Rectal smooth muscle tissue (tissue), 1 donor: ENCODE results near the gene SHLD2.
"Not testable (repeated sequence)": the region's sequence is repeated elsewhere in the genome, so short reads cannot be mapped to it uniquely, and the experiment has no call there.

Source experiments
- H3K27ac ChIP-seq: one replicate; pipeline ENCODE4 v1.7.0; 2013; ENCODE audit warnings: low read depth, low read length, inconsistent platforms
- H3K27me3 ChIP-seq: one replicate; pipeline ENCODE4 v1.7.0; 2013; ENCODE audit warnings: low read length; ENCODE audit not compliant: control insufficient read depth, insufficient read depth
- H3K36me3 ChIP-seq: one replicate; pipeline ENCODE4 v1.7.0; 2013; ENCODE audit warnings: low read length; ENCODE audit not compliant: control insufficient read depth, insufficient read depth
- H3K4me1 ChIP-seq: one replicate; pipeline ENCODE4 v1.7.0; 2013; ENCODE audit warnings: low read length; ENCODE audit not compliant: control insufficient read depth, insufficient read depth
- H3K4me3 ChIP-seq: one replicate; pipeline ENCODE4 v1.7.0; 2013; ENCODE audit warnings: low read length
- H3K9ac ChIP-seq: one replicate; pipeline ENCODE4 v1.7.0; 2013; ENCODE audit warnings: low read length

The SHLD2 gene

DNA sequence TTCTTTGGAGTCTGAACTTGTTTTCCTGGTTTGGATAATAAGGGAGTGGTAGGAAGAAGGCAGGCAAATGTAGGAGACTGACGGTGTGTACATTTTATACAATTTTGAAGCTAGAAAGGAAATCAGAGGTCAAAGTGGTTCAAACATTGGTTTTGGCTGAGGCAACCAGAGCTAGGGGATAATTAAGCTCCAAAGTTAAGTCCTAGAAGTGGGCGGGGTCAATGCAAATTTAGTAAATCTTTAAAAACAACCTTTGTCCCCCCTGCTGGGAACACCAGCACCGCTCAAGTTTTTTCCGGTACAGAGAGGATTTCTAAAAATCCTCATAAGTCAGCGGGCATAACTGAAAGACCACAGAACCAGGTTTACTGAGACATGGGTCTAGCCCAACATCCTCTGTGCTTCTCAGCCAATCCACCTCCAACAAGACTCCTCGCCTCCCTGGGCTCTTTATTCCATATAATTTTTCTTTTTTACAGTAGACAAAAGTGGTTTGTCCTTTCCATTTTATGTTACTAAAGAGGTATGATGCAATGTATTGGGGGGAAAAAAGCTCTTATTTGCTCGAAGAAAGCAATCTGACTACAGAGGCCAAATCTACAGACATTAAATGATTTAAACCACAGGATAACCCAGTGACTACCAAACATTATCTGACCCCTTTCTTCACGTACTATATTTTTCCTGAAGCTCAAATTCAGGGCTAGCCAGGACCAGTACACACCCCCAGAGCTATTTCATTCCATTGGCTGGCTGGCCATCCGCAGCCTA, 2.0 kb upstream of the SHLD2 start:
- Histone ChIP-seq H3K9ac (peak overlapping the region; percentile 24), H3K27me3 (no peaks in the 10 kb centered on the region), H3K4me1 (no peaks in the 10 kb centered on the region), H3K4me3 (peak overlapping the region; percentile 94), H3K36me3 (no peaks in the 10 kb centered on the region), H3K27ac (peak overlapping the region; percentile 58)

DNA sequence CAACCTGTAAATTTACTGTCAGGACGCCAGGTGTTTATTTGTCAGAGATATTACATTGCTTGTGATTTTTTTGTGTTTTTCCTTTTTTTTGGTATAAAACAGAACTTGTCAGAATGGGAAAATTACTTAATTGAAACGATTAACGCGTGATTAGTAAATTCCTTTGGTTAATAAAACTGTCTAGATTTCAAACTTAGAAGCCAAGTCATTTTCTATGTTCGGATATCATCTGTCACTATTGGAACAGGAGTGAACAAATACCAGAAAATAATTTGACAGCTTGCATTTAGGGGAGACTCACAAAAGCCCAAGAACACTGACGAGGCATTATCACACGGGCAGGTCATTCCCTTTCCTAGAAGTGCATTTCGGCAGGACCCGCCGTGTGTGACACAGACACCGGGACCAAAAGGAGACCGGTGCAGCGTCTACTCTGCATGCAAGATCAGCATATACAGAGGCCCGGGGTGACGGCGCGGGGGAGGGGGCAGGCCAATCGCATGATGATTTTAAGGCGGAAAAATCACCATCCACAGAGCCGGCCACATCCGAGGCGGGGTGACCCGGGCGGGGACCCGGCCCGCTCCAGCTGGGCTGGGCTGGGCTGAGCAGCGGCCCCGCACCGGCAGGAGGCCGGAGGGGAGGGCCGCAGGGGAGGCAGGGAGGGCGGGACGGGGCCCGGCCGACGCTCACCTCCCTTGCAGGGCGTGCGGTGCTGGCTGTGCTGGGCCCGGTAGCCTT, 1.2 kb upstream of the SHLD2 start:
- no peaks in the 10 kb centered on the region for H3K4me1 ChIP-seq
- H3K27ac ChIP-seq, result peak overlapping the region; percentile 94
- H3K36me3 ChIP-seq, result no peaks in the 10 kb centered on the region
- no peaks in the 10 kb centered on the region for H3K27me3 ChIP-seq
- peak overlapping the region; percentile 24 for H3K9ac ChIP-seq
- peak overlapping the region; percentile 94 for H3K4me3 ChIP-seq

DNA sequence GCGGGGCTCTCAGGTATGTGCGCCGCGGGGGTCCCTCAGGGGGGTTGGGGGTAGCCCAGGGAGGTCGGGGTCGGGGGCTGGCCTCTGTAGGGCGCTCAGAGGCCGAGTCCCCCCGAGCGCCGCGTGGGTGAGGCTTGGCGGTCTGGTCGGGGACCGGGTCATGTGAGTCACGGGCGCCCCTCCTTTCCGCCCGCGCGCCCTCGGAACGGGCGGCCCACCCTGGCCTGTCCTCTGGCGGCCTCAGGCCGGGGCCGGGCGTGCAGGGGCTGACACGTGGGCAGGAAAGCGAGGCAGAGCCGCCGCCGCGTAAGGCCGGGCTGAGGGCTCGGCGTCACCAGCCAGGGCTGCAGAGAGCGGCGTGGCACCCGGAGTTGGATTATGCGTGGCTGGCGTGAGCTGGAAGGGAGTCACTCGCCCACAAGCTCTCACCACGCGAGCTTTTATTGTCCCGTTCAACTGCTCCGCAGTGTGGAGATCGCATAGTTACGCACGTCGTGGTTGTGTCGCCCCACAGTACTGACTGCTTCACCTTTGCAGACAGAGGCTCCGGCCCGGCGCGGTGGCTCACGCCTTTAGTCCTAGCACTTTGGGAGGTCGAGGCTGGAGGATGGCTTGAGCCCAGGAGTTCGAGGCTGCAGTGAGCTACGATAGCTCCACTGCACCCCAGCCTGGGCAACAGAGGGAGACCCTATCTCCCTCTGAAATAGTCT, 385 bp downstream of the SHLD2 start:
- Histone ChIP-seq H3K36me3 (no peaks in the 10 kb centered on the region), H3K9ac (peak overlapping the region; percentile 88), H3K27me3 (no peaks in the 10 kb centered on the region), H3K4me1 (no peaks in the 10 kb centered on the region), H3K27ac (peak overlapping the region; percentile 95), H3K4me3 (peak overlapping the region; percentile 98)

DNA sequence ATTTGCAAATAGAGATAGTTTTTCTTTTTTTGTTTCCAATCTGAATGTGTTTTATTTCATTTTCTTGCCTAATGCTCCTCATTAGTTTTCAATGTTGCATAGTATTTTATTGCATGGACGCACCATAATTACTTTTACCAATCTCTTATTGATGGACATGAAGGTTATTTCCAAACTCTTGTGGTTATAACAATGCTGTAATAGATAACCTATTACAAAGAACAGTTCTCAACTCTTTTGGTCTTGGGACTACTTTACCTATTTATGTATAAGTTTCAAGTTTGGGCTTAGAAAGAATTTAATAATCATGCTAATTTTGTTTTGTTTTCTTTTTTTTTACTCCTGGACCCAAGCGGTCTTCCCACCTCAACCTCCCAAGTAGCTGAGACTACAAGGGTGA, 7.0 kb downstream of the SHLD2 start:
- no peak overlapping the region for H3K9ac ChIP-seq
- no peaks in the 10 kb centered on the region for H3K4me1 ChIP-seq
- no peak overlapping the region for H3K4me3 ChIP-seq
- H3K27me3 ChIP-seq, result no peaks in the 10 kb centered on the region
- peaks cover 5% of the 10 kb centered on the region for H3K36me3 ChIP-seq
- H3K27ac ChIP-seq, result no peak overlapping the region

DNA sequence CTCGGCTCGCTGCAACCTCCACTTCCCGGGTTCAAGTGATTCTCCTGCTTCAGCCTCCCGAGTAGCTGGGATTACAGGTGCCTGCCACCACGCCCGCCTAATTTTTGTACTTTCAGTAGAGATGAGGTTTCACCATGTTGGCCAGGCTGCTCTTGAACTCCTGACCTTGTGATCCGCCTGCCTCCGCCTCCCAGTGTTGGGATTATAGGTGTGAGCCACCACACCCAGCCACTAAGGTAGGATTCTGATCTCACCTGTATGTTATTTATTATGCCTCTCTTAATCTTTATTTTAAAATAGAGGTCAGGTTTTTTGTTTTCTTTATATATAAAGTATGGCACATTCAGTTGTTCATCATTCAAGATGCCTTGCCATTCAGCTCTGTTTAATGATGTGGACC, 9.7 kb downstream of the SHLD2 start:
- not testable (repeated sequence) for H3K9ac ChIP-seq, H3K4me3 ChIP-seq, H3K36me3 ChIP-seq, H3K27me3 ChIP-seq, H3K4me1 ChIP-seq, H3K27ac ChIP-seq

DNA sequence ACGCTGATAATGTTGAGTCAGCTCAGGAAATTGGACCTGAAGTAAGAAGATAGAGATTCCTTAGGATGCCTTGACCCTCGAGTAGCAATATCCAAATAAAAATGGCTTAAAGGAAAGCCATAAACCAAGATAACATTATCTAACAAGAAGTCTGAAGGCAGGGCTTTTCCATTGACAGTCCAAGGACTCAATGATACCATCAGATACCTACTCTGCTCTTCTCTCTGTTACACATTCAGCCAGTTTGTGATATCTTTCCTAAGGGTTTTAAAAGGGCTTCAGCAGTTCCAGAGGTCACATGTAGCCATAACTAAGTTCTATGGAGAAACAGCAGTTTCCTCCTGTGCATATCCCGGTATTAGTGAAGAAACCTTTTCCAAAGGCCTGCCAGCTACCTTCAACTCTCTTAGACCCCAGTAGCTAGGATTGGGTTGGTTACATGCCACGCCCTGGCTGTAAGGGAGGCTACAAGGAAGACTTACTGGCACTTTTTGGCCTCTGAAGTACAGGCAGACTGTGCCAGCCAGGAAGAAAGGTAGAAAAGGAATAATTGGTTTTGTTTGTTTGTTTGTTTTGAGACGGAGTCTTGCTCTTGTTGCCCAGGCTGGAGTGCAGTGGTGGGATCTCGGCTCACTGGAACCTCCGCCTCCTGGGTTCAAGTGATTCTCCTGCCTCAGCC, 10.6 kb downstream of the SHLD2 start:
- H3K27ac ChIP-seq, result no peak overlapping the region
- H3K27me3 ChIP-seq, result no peaks in the 10 kb centered on the region
- H3K4me1 ChIP-seq, result no peaks in the 10 kb centered on the region
- peaks cover 9% of the 10 kb centered on the region for H3K36me3 ChIP-seq
- no peak overlapping the region for H3K9ac ChIP-seq
- no peak overlapping the region for H3K4me3 ChIP-seq

DNA sequence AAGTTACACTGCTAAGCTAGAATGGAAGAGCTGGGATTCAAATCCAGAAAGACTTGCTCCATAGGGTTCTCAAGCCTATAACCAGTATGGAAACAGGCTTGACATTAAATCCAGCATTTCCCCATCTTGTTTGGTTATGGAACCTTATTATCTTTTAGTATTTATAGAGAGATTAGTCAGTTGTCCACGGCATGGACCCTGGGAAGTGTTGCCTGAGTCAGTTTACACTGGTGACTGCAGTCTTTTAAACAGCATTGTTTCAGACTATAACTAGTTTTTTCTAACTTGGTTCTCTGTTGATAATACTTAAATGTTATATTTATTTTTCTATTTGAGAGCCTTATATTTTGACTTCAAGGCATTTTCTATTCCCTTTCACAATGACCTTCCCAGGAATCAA, 23.1 kb downstream of the SHLD2 start:
- H3K4me1 ChIP-seq, result not testable (repeated sequence)

DNA sequence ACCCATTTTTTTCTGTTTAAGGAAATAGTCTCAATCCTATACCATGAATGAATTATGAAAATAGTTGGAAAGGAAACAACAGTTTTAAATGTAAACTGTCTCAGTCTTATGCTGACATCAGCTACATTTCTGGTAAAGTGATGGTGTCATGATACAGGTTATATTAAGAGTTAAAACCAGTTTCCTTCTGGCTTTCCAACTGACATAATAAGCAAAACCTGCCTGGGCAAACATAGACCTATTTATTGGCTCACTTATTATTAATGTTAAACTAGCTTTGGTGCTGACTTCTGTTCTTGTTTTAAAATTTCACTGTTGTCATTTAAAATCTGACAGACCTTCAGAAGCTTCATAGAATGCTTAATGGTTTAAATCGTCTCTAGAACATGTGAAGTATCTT, 24.0 kb downstream of the SHLD2 start:
- not testable (repeated sequence) for H3K27ac ChIP-seq, H3K9ac ChIP-seq, H3K36me3 ChIP-seq, H3K4me1 ChIP-seq, H3K4me3 ChIP-seq, H3K27me3 ChIP-seq

More for the DNA sequence above, 23.1 kb downstream of the SHLD2 start:
- not testable (repeated sequence) for H3K9ac ChIP-seq, H3K27me3 ChIP-seq, H3K36me3 ChIP-seq, H3K4me3 ChIP-seq, H3K27ac ChIP-seq

DNA sequence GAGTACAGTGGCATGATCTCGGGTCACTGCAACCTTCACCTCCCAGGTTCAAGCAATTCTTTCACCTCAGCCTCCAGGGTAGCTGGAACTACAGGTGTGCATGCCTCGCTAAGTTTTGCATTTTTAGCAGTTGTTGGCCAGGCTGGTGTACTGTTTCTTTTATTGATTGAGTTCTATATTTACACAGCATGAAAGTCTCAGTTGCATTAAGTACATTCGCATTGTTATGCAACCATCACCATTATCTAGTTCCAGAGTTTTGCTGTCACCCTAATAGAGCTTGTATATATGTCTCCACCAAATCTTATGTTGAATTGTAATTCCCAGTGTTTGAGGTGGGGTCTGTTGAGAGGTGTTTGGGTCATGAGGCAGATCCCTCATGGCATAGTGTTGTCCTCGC, 28.3 kb downstream of the SHLD2 start:
- not testable (repeated sequence) for H3K9ac ChIP-seq, H3K27me3 ChIP-seq, H3K4me3 ChIP-seq, H3K27ac ChIP-seq, H3K36me3 ChIP-seq, H3K4me1 ChIP-seq

DNA sequence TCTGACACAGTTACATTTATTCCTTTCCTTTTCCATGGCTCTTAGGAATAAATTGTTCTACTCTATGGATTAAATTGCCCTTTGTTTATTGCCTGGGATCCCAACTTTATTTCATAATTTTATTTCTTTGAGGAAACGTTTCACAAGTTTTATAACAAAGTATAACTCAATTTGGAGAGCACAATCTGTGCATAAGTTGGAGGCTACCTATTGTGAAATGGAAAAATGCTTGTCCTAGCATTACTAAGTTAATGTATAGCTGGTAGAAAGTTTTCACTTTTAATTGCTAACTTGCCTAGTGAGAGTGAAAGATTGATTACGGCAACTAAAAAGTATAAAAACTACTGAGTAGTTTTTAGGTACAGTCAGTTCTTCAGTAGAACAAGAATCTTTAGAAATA, 32.0 kb downstream of the SHLD2 start:
- H3K9ac ChIP-seq, H3K4me3 ChIP-seq, H3K4me1 ChIP-seq, H3K36me3 ChIP-seq, H3K27ac ChIP-seq, H3K27me3 ChIP-seq: not testable (repeated sequence)

DNA sequence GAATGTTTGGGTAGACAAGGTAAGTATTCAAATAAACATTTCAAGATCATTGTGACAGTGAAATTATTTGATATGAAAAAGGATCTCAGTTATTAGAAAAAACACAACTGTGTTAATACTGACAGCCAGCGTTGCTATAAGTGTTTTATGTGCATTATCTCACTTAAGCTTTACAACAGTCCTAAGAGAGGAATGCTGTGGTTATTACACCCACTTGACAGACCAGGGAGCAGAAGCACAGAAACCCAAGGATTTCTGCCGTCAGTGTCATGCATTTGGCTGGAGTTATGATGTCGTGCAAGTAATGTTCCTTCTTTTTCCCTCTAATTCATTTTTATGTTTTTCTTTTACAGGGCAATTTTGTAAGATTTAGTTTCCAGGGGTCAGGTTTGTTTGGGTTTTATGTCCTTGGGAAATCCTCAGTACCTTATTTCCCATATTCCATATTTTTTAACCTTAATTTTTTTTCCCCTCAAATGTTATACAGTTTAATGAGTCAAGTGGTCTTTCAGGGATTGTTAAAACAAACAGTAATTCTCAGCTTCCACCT, 32.7 kb downstream of the SHLD2 start:
- H3K27ac ChIP-seq, H3K27me3 ChIP-seq, H3K9ac ChIP-seq, H3K4me3 ChIP-seq, H3K4me1 ChIP-seq, H3K36me3 ChIP-seq: not testable (repeated sequence)

DNA sequence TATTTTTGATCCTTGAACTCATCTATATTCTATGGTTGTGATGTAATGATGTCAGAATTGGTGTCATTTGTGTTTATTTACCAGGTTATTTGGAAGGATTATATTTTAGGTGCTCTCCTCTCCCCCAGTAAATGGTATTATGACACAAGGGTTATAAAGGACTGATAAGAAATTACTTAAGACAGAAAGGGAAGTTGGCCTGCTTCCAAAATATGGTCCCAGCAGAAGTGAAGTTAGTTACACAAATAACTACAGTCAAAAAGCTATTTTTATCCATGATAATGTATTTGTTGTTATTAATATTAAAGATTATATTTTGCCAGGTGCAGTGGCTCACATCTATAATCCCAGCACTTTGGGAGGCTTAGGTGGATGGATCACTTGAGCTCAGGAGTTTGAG, 37.2 kb downstream of the SHLD2 start:
- not testable (repeated sequence) for H3K4me1 ChIP-seq, H3K27ac ChIP-seq, H3K36me3 ChIP-seq, H3K4me3 ChIP-seq, H3K9ac ChIP-seq, H3K27me3 ChIP-seq
